ENCODE measurements around the gene LCN10. TPM values are rescaled to one million over a fixed set of nuclear protein-coding genes. Genes with fewer than 3 reads are reported as not detected.

Gene LCN10
- total RNA-seq, 2 experiments from 2014 or later: not detected

GRCh38 chr9:136720898-136721338 lies 21.8 kb downstream of the LCN10 start:
- Histone ChIP-seq H2AFZ (ENCODE audit: low read length) (no peak overlapping the region), H3K36me3 (ENCODE audit: insufficient read depth, low read length) (peaks cover 44% of the 10 kb centered on the region), H3K9me3 (ENCODE audit: low read length) (no peaks in the 10 kb centered on the region), H4K20me1 (ENCODE audit: insufficient read depth, low read length) (peaks cover 10% of the 10 kb centered on the region), H3K79me2 (ENCODE audit: insufficient read depth, low read depth, low read length) (peaks cover 11% of the 10 kb centered on the region), H3K27ac (ENCODE audit: low read depth, low read length, poor library complexity, severe bottlenecking) (no peak overlapping the region), H3K4me1 (ENCODE audit: insufficient read depth, low read length, poor library complexity, severe bottlenecking) (peaks cover 18% of the 10 kb centered on the region), H3K4me2 (ENCODE audit: low read length) (no peak overlapping the region), H3K9me2 (ENCODE audit: insufficient read depth, low read length) (no peaks in the 10 kb centered on the region), H3K4me3 (ENCODE audit: low read depth, low read length, poor library complexity, severe bottlenecking) (no peak overlapping the region)
- no TSS peak for BruUV-seq (replicated peaks)
- no peak for TF ChIP-seq EZH2phosphoT487 (IDR thresholded peaks at IDR 0.05; ENCODE audit: borderline replicate concordance, low read depth, low read length)
- no peak for TF ChIP-seq CTCF (conservative IDR thresholded peaks at IDR 0.05; ENCODE audit: low read length)
- intact Hi-C loops (cut with micrococcal nuclease; ENCODE audit: unreplicated experiment): no loop called here
- DNase-seq (ENCODE audit: low spot score): no peak
- ChIA-PET CTCF (ENCODE audit: unreplicated experiment) (no interaction called here), POLR2A (no interaction called here)

GRCh38 chr9:136720251-136720897 lies 22.4 kb downstream of the LCN10 start:
- CTCF ChIA-PET (ENCODE audit: unreplicated experiment): no interaction called here
- BruUV-seq (replicated peaks): no TSS peak
- POLR2A ChIA-PET: interaction anchor here (0.7 kb wide), 1 partner anchor 23 kb away, joined by 5 read pairs; no protein-coding TSS in a partner anchor
- Histone ChIP-seq H3K9me2 (ENCODE audit: insufficient read depth, low read length) (no peaks in the 10 kb centered on the region), H3K9me3 (ENCODE audit: low read length) (no peaks in the 10 kb centered on the region), H3K4me2 (ENCODE audit: low read length) (no peak overlapping the region), H3K36me3 (ENCODE audit: insufficient read depth, low read length) (peaks cover 39% of the 10 kb centered on the region), H3K79me2 (ENCODE audit: insufficient read depth, low read depth, low read length) (peaks cover 5% of the 10 kb centered on the region; the same call in 1 of the 2 replicates), H3K4me3 (ENCODE audit: low read depth, low read length, poor library complexity, severe bottlenecking) (no peak overlapping the region), H3K4me1 (ENCODE audit: insufficient read depth, low read length, poor library complexity, severe bottlenecking) (peaks cover 13% of the 10 kb centered on the region), H2AFZ (ENCODE audit: low read length) (no peak overlapping the region), H4K20me1 (ENCODE audit: insufficient read depth, low read length) (peaks cover 5% of the 10 kb centered on the region), H3K27ac (ENCODE audit: low read depth, low read length, poor library complexity, severe bottlenecking) (no peak overlapping the region)
- no peak for DNase-seq (ENCODE audit: low spot score)
- intact Hi-C loops (cut with micrococcal nuclease; ENCODE audit: unreplicated experiment): no loop called here
- TF ChIP-seq EZH2phosphoT487 (IDR thresholded peaks at IDR 0.05; ENCODE audit: borderline replicate concordance, low read depth, low read length) (no peak), CTCF (conservative IDR thresholded peaks at IDR 0.05; ENCODE audit: low read length) (no peak)

DNA sequence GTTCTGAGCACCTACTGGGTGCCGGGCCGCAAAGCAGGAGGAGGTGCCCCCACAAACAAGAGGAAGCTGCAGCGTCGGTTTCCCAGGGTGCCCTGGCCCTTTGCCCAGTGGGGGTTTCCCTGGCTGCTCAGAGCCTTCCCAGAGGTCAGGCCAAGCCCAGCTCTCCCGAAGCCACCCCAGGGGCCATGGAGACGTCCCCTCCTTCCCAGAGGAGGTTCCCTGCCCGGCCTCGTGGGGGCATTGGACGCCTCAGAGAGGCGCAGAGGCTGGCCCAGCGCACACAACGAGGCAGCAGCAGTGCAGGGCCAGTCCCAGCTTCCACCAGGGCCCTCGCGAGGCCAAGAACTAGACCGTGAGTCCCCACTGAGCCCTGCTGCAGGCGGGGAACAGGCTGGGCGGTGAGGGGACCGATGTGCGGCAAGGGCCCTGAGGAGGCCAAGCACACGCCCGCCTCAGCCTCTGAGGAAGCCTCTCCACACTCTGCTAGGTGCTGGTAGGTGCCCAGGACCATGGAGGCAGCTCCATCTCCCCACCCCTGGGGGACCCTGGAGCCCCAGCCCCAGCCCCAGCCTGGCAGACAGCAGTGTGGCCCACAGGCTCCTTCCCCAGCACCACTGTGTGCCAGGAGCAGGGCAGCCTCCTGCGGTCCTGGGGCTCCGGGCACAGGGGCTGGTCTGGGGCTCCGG lies 23.4 kb downstream of the LCN10 start:
- POLR2A ChIA-PET: interaction anchor here (0.6 to 0.8 kb wide), 3 partner anchors 10 to 404 kb away, joined by 4 to 11 read pairs (median 5); no protein-coding TSS in a partner anchor
- Histone ChIP-seq H3K9me2 (ENCODE audit: insufficient read depth, low read length) (no peaks in the 10 kb centered on the region), H3K36me3 (ENCODE audit: insufficient read depth, low read length) (peaks cover 28% of the 10 kb centered on the region), H3K79me2 (ENCODE audit: insufficient read depth, low read depth, low read length) (no peaks in the 10 kb centered on the region), H3K4me1 (ENCODE audit: insufficient read depth, low read length, poor library complexity, severe bottlenecking) (peaks cover 7% of the 10 kb centered on the region), H2AFZ (ENCODE audit: low read length) (no peak overlapping the region), H4K20me1 (ENCODE audit: insufficient read depth, low read length) (peaks cover 4% of the 10 kb centered on the region; the same call in 1 of the 2 replicates), H3K9me3 (ENCODE audit: low read length) (no peaks in the 10 kb centered on the region), H3K4me2 (ENCODE audit: low read length) (no peak overlapping the region; the same call in 1 of the 2 replicates), H3K4me3 (ENCODE audit: low read depth, low read length, poor library complexity, severe bottlenecking) (no peak overlapping the region), H3K27ac (ENCODE audit: low read depth, low read length, poor library complexity, severe bottlenecking) (no peak overlapping the region)
- intact Hi-C loops (cut with micrococcal nuclease; ENCODE audit: unreplicated experiment): no loop called here
- TF ChIP-seq EZH2phosphoT487 (IDR thresholded peaks at IDR 0.05; ENCODE audit: borderline replicate concordance, low read depth, low read length): no peak
- no peak for TF ChIP-seq CTCF (conservative IDR thresholded peaks at IDR 0.05; ENCODE audit: low read length)
- no peak for DNase-seq (ENCODE audit: low spot score)
- BruUV-seq (replicated peaks): no TSS peak
- CTCF ChIA-PET (ENCODE audit: unreplicated experiment): no interaction called here
